Mesendoderm (in vitro differentiated cells): ENCODE data around the gene TP53BP2.
A peak's percentile ranks its signal among the peaks of the same experiment; 100 is the strongest.

Experiments
- DNase-seq: peaks from one replicate; pipeline ENCODE4 v3.0.0; 2013
- H2AK5ac ChIP-seq: 2 replicates; pipeline ENCODE4 v1.6.1; 2013; ENCODE audit warnings: low read length, inconsistent platforms
- H2BK120ac ChIP-seq: 2 replicates; pipeline ENCODE4 v1.6.1; 2013; ENCODE audit warnings: low read depth, mild to moderate bottlenecking, low read length, moderate library complexity, mixed read lengths
- H2BK15ac ChIP-seq: replicated peaks from 2 replicates; pipeline ENCODE4 v1.6.1; 2013; ENCODE audit warnings: low read depth, mild to moderate bottlenecking, moderate library complexity
- H2BK5ac ChIP-seq: 2 replicates; pipeline ENCODE4 v1.6.1; 2013; ENCODE audit warnings: low read length, inconsistent platforms
- H3K18ac ChIP-seq: 2 replicates; pipeline ENCODE4 v1.6.1; 2013; ENCODE audit warnings: mild to moderate bottlenecking, low read length, mixed read lengths
- H3K23ac ChIP-seq: one replicate; pipeline ENCODE4 v1.6.1; 2013; ENCODE audit warnings: low read length
- H3K27ac ChIP-seq: 2 replicates; pipeline ENCODE4 v1.5.1; 2013; ENCODE audit warnings: low read depth, mild to moderate bottlenecking, inconsistent platforms, low read length, moderate library complexity
- H3K27me3 ChIP-seq: 2 replicates; pipeline ENCODE4 v1.6.1; 2013; ENCODE audit warnings: low read length, control low read depth, mild to moderate bottlenecking, inconsistent platforms; ENCODE audit not compliant: insufficient read depth, poor library complexity
- H3K36me3 ChIP-seq: 2 replicates; pipeline ENCODE4 v1.6.1; 2013; ENCODE audit warnings: low read length, inconsistent platforms; ENCODE audit not compliant: control insufficient read depth, insufficient read depth
- H3K4ac ChIP-seq: one replicate; pipeline ENCODE4 v1.6.1; 2013; ENCODE audit warnings: low read depth, mild to moderate bottlenecking, low read length, moderate library complexity
- H3K4me1 ChIP-seq: 2 replicates; pipeline ENCODE4 v1.6.1; 2013; ENCODE audit warnings: low read depth, low read length, inconsistent platforms; ENCODE audit not compliant: control insufficient read depth
- H3K4me2 ChIP-seq: 2 replicates; pipeline ENCODE4 v1.6.1; 2013; ENCODE audit warnings: low read length
- H3K4me3 ChIP-seq: 2 replicates; pipeline ENCODE4 v1.5.1; 2013; ENCODE audit warnings: mild to moderate bottlenecking, low read length
- H3K56ac ChIP-seq: one replicate; pipeline ENCODE4 v1.6.1; 2013; ENCODE audit warnings: low read length
- H3K79me1 ChIP-seq: 2 replicates; pipeline ENCODE4 v1.6.1; 2013; ENCODE audit warnings: low read length, inconsistent platforms
- H3K79me2 ChIP-seq: 2 replicates; pipeline ENCODE4 v1.6.1; 2013; ENCODE audit warnings: mild to moderate bottlenecking, low read length; ENCODE audit not compliant: control insufficient read depth, insufficient read depth
- H3K9ac ChIP-seq: 2 replicates; pipeline ENCODE4 v1.6.1; 2013; ENCODE audit warnings: low read length, inconsistent platforms
- H4K5ac ChIP-seq: one replicate; pipeline ENCODE4 v1.6.1; 2013; ENCODE audit warnings: low read length
- H4K8ac ChIP-seq: one replicate; pipeline ENCODE4 v1.6.1; 2013; ENCODE audit warnings: low read depth, mild to moderate bottlenecking, control low read depth, low read length, moderate library complexity
- WGBS: extraction: QIAGEN DNeasy Blood & Tissue Kit; methylation state at CpG from one replicate; pipeline ENCODE4 v1.1.7; 2013; ENCODE audit warnings: low lambda C conversion rate, missing lambda C conversion rate; ENCODE audit not compliant: insufficient coverage; ENCODE audit errors: extremely low coverage; 5-methylcytosine and 5-hydroxymethylcytosine counted together

The TP53BP2 gene

DNA sequence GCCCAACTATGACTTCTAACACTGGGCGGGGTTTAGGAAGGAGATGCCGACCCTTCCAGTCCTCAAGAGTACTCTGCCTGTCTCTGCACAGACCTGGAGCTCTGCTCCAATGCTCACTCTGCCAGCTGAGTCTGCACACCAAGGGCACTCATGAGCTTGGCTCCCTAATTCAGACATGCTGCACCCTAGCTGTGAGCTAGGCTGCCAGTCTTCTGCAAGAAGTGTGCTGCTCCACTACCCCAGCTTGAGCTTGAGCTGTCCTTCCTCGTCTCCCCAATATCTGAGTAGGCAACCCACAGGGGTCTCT is 13.2 kb downstream of the TP53BP2 start:
- H3K36me3 ChIP-seq: no peaks in the 10 kb centered on the region
- no peak overlapping the region for H4K8ac ChIP-seq
- WGBS: no CpG with 5 or more reads among the region's 3 CpGs
- peaks cover 21% of the 10 kb centered on the region for H3K79me1 ChIP-seq
- no peak overlapping the region for H2AK5ac ChIP-seq
- no peak overlapping the region for H2BK15ac ChIP-seq
- no peak overlapping the region for H3K4me3 ChIP-seq
- H3K9ac ChIP-seq: no peak overlapping the region
- no peak overlapping the region for H3K23ac ChIP-seq
- peak overlapping the region; percentile 26 for H3K56ac ChIP-seq
- no peak for DNase-seq
- H4K5ac ChIP-seq: no peak overlapping the region
- no peak overlapping the region for H3K18ac ChIP-seq
- H3K79me2 ChIP-seq: peaks cover 59% of the 10 kb centered on the region
- H3K27ac ChIP-seq: no peak overlapping the region
- peaks cover 20% of the 10 kb centered on the region for H3K4me1 ChIP-seq
- no peak overlapping the region for H3K4ac ChIP-seq
- H2BK5ac ChIP-seq: no peak overlapping the region
- no peaks in the 10 kb centered on the region for H3K27me3 ChIP-seq
- H3K4me2 ChIP-seq: no peak overlapping the region
- H2BK120ac ChIP-seq: no peak overlapping the region

- no peaks in the 10 kb centered on the region for H3K36me3 ChIP-seq
- no peak overlapping the region for H3K23ac ChIP-seq
- H2AK5ac ChIP-seq: no peak overlapping the region
- no peak overlapping the region for H2BK120ac ChIP-seq
- H3K27me3 ChIP-seq: no peaks in the 10 kb centered on the region
- WGBS: no CpG with 5 or more reads among the region's 3 CpGs
- no peak overlapping the region for H3K27ac ChIP-seq
- no peak overlapping the region for H3K4ac ChIP-seq
- H3K4me3 ChIP-seq: no peak overlapping the region
- peaks cover 19% of the 10 kb centered on the region for H3K4me1 ChIP-seq
- H4K8ac ChIP-seq: no peak overlapping the region
- H3K18ac ChIP-seq: no peak overlapping the region
- peaks cover 58% of the 10 kb centered on the region for H3K79me2 ChIP-seq
- no peak overlapping the region for H3K4me2 ChIP-seq
- no peak overlapping the region for H2BK5ac ChIP-seq
- H2BK15ac ChIP-seq: no peak overlapping the region
- H3K9ac ChIP-seq: no peak overlapping the region
- H4K5ac ChIP-seq: no peak overlapping the region
- H3K56ac ChIP-seq: no peak overlapping the region
- no peak for DNase-seq
- peaks cover 24% of the 10 kb centered on the region for H3K79me1 ChIP-seq
Observed at GRCh38 chr1:223831755-223832636, 13.8 kb downstream of the TP53BP2 start.

- Histone ChIP-seq H2BK120ac (no peak overlapping the region), H3K9ac (no peak overlapping the region), H3K27ac (no peak overlapping the region), H3K4me2 (no peak overlapping the region), H3K4me1 (peaks cover 26% of the 10 kb centered on the region), H4K5ac (no peak overlapping the region), H3K23ac (no peak overlapping the region), H3K27me3 (no peaks in the 10 kb centered on the region), H3K18ac (no peak overlapping the region), H4K8ac (no peak overlapping the region), H3K79me1 (peaks cover 22% of the 10 kb centered on the region), H3K79me2 (peaks cover 59% of the 10 kb centered on the region), H2AK5ac (no peak overlapping the region), H3K36me3 (no peaks in the 10 kb centered on the region), H2BK5ac (no peak overlapping the region), H3K4me3 (no peak overlapping the region), H2BK15ac (no peak overlapping the region), H3K4ac (no peak overlapping the region), H3K56ac (no peak overlapping the region)
- DNase-seq: no peak
- WGBS: no CpG with 5 or more reads among the region's 1 CpG
Observed at GRCh38 chr1:223829678-223830077, 16.1 kb downstream of the TP53BP2 start.

DNA sequence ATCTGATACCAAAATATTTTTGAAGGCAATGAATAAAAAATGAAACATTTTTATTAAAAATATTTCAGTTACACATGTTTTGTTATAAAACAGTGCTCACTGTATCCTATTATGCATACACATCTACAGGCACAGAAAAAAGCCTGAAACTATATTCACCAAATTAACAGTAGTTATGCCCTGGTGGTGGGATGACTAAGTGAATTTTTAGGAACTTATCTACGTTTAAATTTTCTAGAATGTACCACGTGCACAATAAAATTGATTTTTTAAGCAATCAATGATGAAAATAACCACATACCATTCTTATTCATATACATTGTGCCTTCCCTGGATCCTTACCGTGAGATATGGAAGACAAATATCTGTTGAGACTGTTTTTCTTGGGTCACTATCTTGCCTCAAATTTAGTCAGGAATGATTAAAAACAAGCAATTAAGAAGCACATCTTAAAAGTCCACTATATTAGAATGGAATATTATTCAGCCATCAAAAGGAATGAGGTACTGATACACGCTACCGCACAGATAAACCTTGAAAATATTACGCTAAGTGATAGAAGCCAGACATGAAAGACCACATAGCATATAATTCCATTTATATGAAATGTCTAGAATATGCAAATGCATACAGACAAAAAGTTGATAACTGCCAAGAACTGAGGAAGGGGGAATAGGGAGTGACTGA is 17.4 kb downstream of the TP53BP2 start:
- H3K18ac ChIP-seq: no peak overlapping the region
- no peak for DNase-seq
- H2BK5ac ChIP-seq: no peak overlapping the region
- no peak overlapping the region for H4K8ac ChIP-seq
- H3K4me3 ChIP-seq: no peak overlapping the region
- H3K27ac ChIP-seq: no peak overlapping the region
- no peaks in the 10 kb centered on the region for H3K36me3 ChIP-seq
- no peak overlapping the region for H4K5ac ChIP-seq
- H3K79me1 ChIP-seq: peaks cover 15% of the 10 kb centered on the region
- no peak overlapping the region for H2AK5ac ChIP-seq
- no peak overlapping the region for H3K9ac ChIP-seq
- H2BK120ac ChIP-seq: no peak overlapping the region
- H3K4ac ChIP-seq: no peak overlapping the region
- H3K56ac ChIP-seq: no peak overlapping the region
- H3K27me3 ChIP-seq: no peaks in the 10 kb centered on the region
- WGBS: no CpG with 5 or more reads among the region's 6 CpGs
- no peak overlapping the region for H2BK15ac ChIP-seq
- no peak overlapping the region for H3K23ac ChIP-seq
- no peak overlapping the region for H3K4me2 ChIP-seq
- H3K4me1 ChIP-seq: peaks cover 28% of the 10 kb centered on the region
- peaks cover 56% of the 10 kb centered on the region for H3K79me2 ChIP-seq

- Histone ChIP-seq H3K36me3 (no peaks in the 10 kb centered on the region), H3K4me1 (peaks cover 26% of the 10 kb centered on the region), H4K8ac (no peak overlapping the region), H2BK15ac (no peak overlapping the region), H3K79me1 (peaks cover 15% of the 10 kb centered on the region), H3K27ac (no peak overlapping the region), H3K9ac (peak overlapping the region; percentile 10), H2BK120ac (no peak overlapping the region), H3K4me3 (no peak overlapping the region), H2AK5ac (peak overlapping the region; percentile 2), H3K27me3 (no peaks in the 10 kb centered on the region), H3K4me2 (no peak overlapping the region), H3K56ac (peak overlapping the region; percentile 49), H3K4ac (peak overlapping the region; percentile 81), H4K5ac (no peak overlapping the region), H3K23ac (no peak overlapping the region), H3K18ac (no peak overlapping the region), H3K79me2 (peaks cover 57% of the 10 kb centered on the region), H2BK5ac (no peak overlapping the region)
- no peak for DNase-seq
- no CpG with 5 or more reads among the region's 3 CpGs for WGBS
Observed at GRCh38 chr1:223827193-223827663, 18.5 kb downstream of the TP53BP2 start.
